Coronary artery (tissue), 2 donors: Measurements from ENCODE around the gene STX3.
"Not testable (repeated sequence)": the region's sequence is repeated elsewhere in the genome, so short reads cannot be mapped to it uniquely, and the experiment has no call there.

ENCODE experiments used
- DNase-seq: peaks from one replicate; pipeline ENCODE4 v3.0.0-alpha.2; 2017; ENCODE audit warnings: low spot score
- H3K27ac ChIP-seq, 2 donors: fragments of 200-600 bp; sonication (generic); one replicate each; pipeline ENCODE4 v1.5.1; 2016 to 2019
- H3K4me3 ChIP-seq: fragments of 200-600 bp; sonication (generic); 2 replicates; pipeline ENCODE4 v1.5.1; 2016; ENCODE audit warnings: mild to moderate bottlenecking, moderate library complexity
- CTCF ChIP-seq: fragments of 200-600 bp; sonication (generic); IDR thresholded peaks from one replicate; pipeline ENCODE4 v1.5.1; 2019; ENCODE audit warnings: antibody characterized with exemption

Gene STX3

GRCh38 chr11:59847626-59848025, 92.5 kb downstream of the STX3 start:
- H3K4me3 ChIP-seq = no peak overlapping the region
- TF ChIP-seq CTCF = no peak
- no peak for DNase-seq
- H3K27ac ChIP-seq = no peak overlapping the region

DNA sequence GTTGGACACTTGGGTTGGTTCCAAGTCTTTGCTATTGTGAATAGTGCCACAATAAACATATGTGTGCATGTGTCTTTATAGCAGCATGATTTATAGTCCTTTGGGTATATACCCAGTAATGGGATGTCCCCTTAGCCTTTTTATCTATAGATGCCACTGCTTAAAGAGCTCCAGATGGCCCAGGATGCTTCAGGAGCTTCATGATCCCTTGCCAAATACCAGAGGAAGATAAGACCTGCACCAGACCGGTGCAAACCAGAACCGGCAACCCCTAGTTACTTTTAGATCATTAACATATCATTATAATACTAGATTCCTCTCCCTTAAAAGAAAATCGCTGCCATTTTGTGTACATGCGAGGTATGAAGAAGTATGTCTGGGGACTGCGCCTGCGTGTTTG, 93.3 kb downstream of the STX3 start:
- H3K4me3 ChIP-seq, DNase-seq, H3K27ac ChIP-seq: not testable (repeated sequence)

GRCh38 chr11:59849129-59849528, 94.0 kb downstream of the STX3 start:
- no peak overlapping the region for H3K27ac ChIP-seq
- no peak overlapping the region for H3K4me3 ChIP-seq
- no peak for TF ChIP-seq CTCF
- DNase-seq = no peak

GRCh38 chr11:59849551-59849950, 94.4 kb downstream of the STX3 start:
- H3K27ac ChIP-seq, DNase-seq, H3K4me3 ChIP-seq: not testable (repeated sequence)

DNA sequence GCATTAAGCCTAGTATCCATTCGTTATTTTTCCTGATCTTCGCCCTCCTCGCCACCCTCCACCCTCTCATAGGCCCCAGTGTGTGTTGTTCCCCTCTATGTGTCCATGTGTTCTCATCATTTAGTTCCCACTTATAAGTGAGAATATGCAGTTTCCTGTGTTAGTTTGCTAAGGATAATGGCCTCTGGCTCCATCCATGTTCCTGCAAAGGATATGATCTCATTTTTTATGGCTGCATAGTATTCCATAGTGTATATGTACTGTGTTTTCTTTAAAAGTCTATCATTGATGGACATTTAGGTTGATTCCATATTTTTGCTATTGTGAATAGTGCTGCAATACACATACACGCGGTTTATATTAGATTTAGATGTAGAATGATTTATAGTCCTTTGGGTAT, 96.2 kb downstream of the STX3 start:
- H3K27ac ChIP-seq, DNase-seq, H3K4me3 ChIP-seq: not testable (repeated sequence)

- H3K27ac ChIP-seq = no peak overlapping the region
- DNase-seq = no peak
- no peak for TF ChIP-seq CTCF
- H3K4me3 ChIP-seq = no peak overlapping the region
These were observed 99.7 kb downstream of the STX3 start for GRCh38 chr11:59854871-59855270.
